ENCODE data around the gene SBF2. TPM values are rescaled to one million over a fixed set of nuclear protein-coding genes. Genes with fewer than 3 reads are reported as not detected.

SBF2 gene
- total RNA-seq, 2 donors from 2014 or later = 22.8 to 23.9 TPM

GRCh38 chr11:9899676-9900075 lies 394.3 kb downstream of the SBF2 start:
- Histone ChIP-seq H3K4me3 (no peak overlapping the region), H3K36me3 (peaks cover 9% of the 10 kb centered on the region), H3K27ac (no peak overlapping the region), H3K9me3 (no peaks in the 10 kb centered on the region), H3K27me3 (no peaks in the 10 kb centered on the region), H3K4me1 (no peaks in the 10 kb centered on the region)
- TF ChIP-seq, protein P1, sequence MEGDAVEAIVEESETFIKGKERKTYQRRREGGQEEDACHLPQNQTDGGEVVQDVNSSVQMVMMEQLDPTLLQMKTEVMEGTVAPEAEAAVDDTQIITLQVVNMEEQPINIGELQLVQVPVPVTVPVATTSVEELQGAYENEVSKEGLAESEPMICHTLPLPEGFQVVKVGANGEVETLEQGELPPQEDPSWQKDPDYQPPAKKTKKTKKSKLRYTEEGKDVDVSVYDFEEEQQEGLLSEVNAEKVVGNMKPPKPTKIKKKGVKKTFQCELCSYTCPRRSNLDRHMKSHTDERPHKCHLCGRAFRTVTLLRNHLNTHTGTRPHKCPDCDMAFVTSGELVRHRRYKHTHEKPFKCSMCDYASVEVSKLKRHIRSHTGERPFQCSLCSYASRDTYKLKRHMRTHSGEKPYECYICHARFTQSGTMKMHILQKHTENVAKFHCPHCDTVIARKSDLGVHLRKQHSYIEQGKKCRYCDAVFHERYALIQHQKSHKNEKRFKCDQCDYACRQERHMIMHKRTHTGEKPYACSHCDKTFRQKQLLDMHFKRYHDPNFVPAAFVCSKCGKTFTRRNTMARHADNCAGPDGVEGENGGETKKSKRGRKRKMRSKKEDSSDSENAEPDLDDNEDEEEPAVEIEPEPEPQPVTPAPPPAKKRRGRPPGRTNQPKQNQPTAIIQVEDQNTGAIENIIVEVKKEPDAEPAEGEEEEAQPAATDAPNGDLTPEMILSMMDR (IDR thresholded peaks at IDR 0.05) = no peak
- DNase-seq (ENCODE audit: low spot score) = no peak

DNA sequence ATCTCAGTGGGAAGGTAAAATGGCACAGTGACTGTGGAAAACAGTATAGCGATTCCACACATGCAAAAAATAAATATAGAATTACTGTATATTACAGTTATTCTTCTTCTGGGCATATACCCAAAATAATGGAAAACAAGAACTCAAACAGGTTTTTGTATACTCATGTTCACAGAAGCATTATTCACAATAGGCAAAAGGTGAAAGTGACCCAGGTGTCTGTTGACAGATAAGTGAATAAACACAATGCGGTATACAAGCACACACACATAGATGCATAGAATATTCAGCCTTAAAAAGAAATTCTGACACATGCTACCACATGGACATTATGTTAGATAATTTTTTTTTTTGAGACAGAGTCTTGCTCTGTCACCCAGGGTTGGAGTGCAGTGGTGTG lies 397.1 kb downstream of the SBF2 start:
- no peaks in the 10 kb centered on the region for H3K27me3 ChIP-seq
- H3K9me3 ChIP-seq = no peaks in the 10 kb centered on the region
- H3K4me3 ChIP-seq = no peak overlapping the region
- peaks cover 9% of the 10 kb centered on the region for H3K36me3 ChIP-seq
- DNase-seq (ENCODE audit: low spot score) = no peak
- no peaks in the 10 kb centered on the region for H3K4me1 ChIP-seq
- TF ChIP-seq, protein P1 (IDR thresholded peaks at IDR 0.05) = no peak
- no peak overlapping the region for H3K27ac ChIP-seq

DNA sequence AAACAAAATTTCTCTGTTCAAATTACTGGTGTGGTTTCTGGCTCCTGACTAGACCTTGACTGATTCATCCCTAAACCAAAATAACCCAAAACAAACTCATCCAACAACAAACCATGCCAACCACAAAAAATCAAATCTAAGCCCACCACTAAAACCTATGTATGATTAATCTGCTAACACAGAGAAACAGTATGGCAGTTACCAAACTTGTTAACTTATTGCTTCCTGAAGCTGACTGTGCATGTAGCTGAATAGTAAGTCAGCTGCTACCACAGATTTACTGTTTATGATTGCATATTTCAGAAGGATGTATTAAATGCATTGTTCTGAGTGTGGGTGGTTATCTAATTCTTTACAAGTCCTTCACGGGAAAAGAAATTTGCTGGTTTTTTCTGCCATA lies 399.0 kb downstream of the SBF2 start:
- Histone ChIP-seq H3K9me3 (no peaks in the 10 kb centered on the region), H3K27me3 (no peaks in the 10 kb centered on the region), H3K4me1 (no peaks in the 10 kb centered on the region), H3K4me3 (no peak overlapping the region), H3K27ac (no peak overlapping the region), H3K36me3 (peaks cover 9% of the 10 kb centered on the region)
- TF ChIP-seq, protein P1 (IDR thresholded peaks at IDR 0.05) = no peak
- DNase-seq (ENCODE audit: low spot score) = no peak

DNA sequence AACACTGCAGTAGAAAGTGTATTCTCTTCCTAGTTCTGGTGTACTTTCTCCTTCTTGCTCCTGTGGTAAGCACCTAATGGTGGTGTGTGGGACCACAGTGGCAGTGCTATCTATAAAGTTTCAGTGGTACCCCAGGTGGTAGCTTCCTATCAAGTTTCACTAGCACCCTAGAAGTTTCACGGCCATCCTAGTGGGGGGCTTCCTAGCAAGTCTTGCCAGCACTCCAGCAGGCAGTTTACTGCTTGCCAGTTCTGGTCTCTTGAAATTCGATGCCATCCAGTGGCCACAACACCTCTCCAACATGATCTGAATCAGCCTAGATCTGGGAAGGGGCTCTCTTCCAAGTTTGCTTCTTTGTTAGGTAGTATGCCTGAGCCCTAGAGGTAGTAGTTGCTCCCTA lies 400.5 kb downstream of the SBF2 start:
- TF ChIP-seq, protein P1 (IDR thresholded peaks at IDR 0.05) = no peak
- no peak for DNase-seq (ENCODE audit: low spot score)
- H3K27ac ChIP-seq = no peak overlapping the region

GRCh38 chr11:9888938-9889337 lies 405.1 kb downstream of the SBF2 start:
- Histone ChIP-seq H3K36me3 (no peaks in the 10 kb centered on the region), H3K4me3 (no peak overlapping the region), H3K4me1 (no peaks in the 10 kb centered on the region), H3K9me3 (no peaks in the 10 kb centered on the region), H3K27ac (no peak overlapping the region), H3K27me3 (no peaks in the 10 kb centered on the region)
- DNase-seq (ENCODE audit: low spot score) = no peak
- TF ChIP-seq, protein P1 (IDR thresholded peaks at IDR 0.05) = no peak

More for the DNA sequence above, 400.5 kb downstream of the SBF2 start:
- H3K36me3 ChIP-seq = peaks cover 9% of the 10 kb centered on the region
- H3K4me3 ChIP-seq = no peak overlapping the region
- H3K27me3 ChIP-seq = no peaks in the 10 kb centered on the region
- no peaks in the 10 kb centered on the region for H3K9me3 ChIP-seq
- H3K4me1 ChIP-seq = no peaks in the 10 kb centered on the region

DNA sequence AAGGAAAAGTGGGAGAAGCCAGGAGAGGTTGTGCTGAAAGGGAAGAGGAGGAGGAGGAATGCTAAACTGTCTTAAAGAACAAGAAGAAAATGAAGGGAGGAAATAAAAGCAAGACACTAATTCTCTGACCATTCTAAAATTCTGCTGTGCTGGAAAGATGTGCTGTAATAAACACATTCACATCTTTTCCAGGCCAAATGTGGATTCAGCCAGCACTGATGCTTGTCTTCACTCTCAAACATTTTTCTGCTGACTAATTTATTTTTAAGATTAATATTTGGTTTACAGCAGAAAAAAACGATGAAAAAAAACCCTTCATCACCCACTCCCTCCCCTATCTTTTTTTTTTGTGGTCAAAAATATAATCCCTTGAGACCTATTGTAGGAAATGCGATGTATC lies 406.5 kb downstream of the SBF2 start:
- no peak for DNase-seq (ENCODE audit: low spot score)
- no peaks in the 10 kb centered on the region for H3K9me3 ChIP-seq
- H3K36me3 ChIP-seq = no peaks in the 10 kb centered on the region
- no peak overlapping the region for H3K4me3 ChIP-seq
- H3K4me1 ChIP-seq = no peaks in the 10 kb centered on the region
- TF ChIP-seq, protein P1 (IDR thresholded peaks at IDR 0.05) = no peak
- H3K27ac ChIP-seq = no peak overlapping the region
- H3K27me3 ChIP-seq = no peaks in the 10 kb centered on the region
